Stomach (tissue), 9 donors: ENCODE results near the gene EML4. TPM values are rescaled to one million over a fixed set of nuclear protein-coding genes. Genes with fewer than 3 reads are reported as not detected.
"Not testable (repeated sequence)": the region's sequence is repeated elsewhere in the genome, so short reads cannot be mapped to it uniquely, and the experiment has no call there.

ENCODE experiments used
- DNase-seq, 2 donors: peaks; one replicate each; pipeline versions ENCODE4 v3.0.0 to v3.0.0-alpha.2; 2013 to 2019
- H3K27ac ChIP-seq, 5 donors: fragments of 200-600 bp in 4 of 5; sonication (generic) in 4 of 5; one replicate each; pipeline ENCODE4 v1.5.1; 2013 to 2019; ENCODE audit warnings: mild to moderate bottlenecking in 1 of 5, moderate library complexity in 1 of 5
- H3K27me3 ChIP-seq, 3 donors: fragments of 200-600 bp; sonication (generic); one replicate each; pipeline ENCODE4 v1.5.1; 2017 to 2019; ENCODE audit warnings: mixed run types in 1 of 3
- H3K36me3 ChIP-seq, 4 donors: fragments of 200-600 bp; sonication (generic); 1 replicate in 3 of 4; 2 replicates in 1 of 4; pipeline ENCODE4 v1.5.1; 2016 to 2019
- H3K4me1 ChIP-seq, 4 donors: fragments of 200-600 bp; sonication (generic); one replicate each; pipeline ENCODE4 v1.5.1; 2016 to 2019
- H3K4me3 ChIP-seq, 4 donors: fragments of 200-600 bp; sonication (generic) in 3 of 4; one replicate each; pipeline ENCODE4 v1.5.1; 2016 to 2019; ENCODE audit warnings: mild to moderate bottlenecking in 1 of 4
- H3K9me3 ChIP-seq, 4 donors: fragments of 200-600 bp; sonication (generic); one replicate each; pipeline ENCODE4 v1.5.1; 2016 to 2019
- CTCF ChIP-seq, 7 experiments: fragments of 450-650 bp in 4 of 7; fragments of 200-600 bp in 3 of 7; sonication (generic) in 3 of 7; IDR thresholded peaks; one replicate each; pipeline ENCODE4 v1.5.1; 2016 to 2019; ENCODE audit warnings: antibody characterized with exemption in 7 of 7, control low read depth in 2 of 7, mild to moderate bottlenecking in 1 of 7
- EP300 ChIP-seq: sonication (generic); formaldehyde crosslinking; IDR thresholded peaks from one replicate; pipeline ENCODE4 v1.6.1; 2017; ENCODE audit warnings: antibody characterized with exemption
- POLR2A ChIP-seq, 4 donors: fragments of 450-650 bp; IDR thresholded peaks; one replicate each; pipeline ENCODE4 v1.6.1; 2016; ENCODE audit warnings: antibody characterized with exemption in 4 of 4, control low read depth in 2 of 4, mild to moderate bottlenecking in 1 of 4, moderate library complexity in 1 of 4
- POLR2AphosphoS5 ChIP-seq, 3 donors: sonication (generic); formaldehyde crosslinking; IDR thresholded peaks; one replicate each; pipeline ENCODE4 v1.6.1; 2016; ENCODE audit warnings: antibody characterized with exemption in 3 of 3
- WGBS, 5 donors: extraction: QIAGEN DNeasy Blood & Tissue Kit in 3 of 5; methylation state at CpG; one replicate each; pipeline versions ENCODE4 v1.1.5 to v1.1.7; 2013 to 2018; 5-methylcytosine and 5-hydroxymethylcytosine counted together
- intact Hi-C: fragments of 100-400 bp; cut with DNase I; formaldehyde crosslinking; loops from one replicate; pipeline ENCODE4 v1.15.1; 2023; ENCODE audit warnings: low total_unique reads
- polyA plus RNA-seq, 3 donors: library from polyadenylated mRNA; stranded (reverse); fragments of 200-250 nt; gene quantifications; one replicate each; pipeline ENCODE4 v1.2.3, GENCODE V29; 2013
- total RNA-seq, 5 donors: library from RNA; depleted of rRNA; stranded (reverse); fragments of >200 nt; gene quantifications; one replicate each; pipeline versions ENCODE4 v1.1.0 to v1.2.3, GENCODE V29; 2014 to 2016
- donor health status: healthy with polysubstance abuse.
- donor health status: Bipolar disorder and iron deficiency.
- donor health status: healthy.

EML4 gene
- total and polyA plus RNA-seq, 8 donors = 10.2 to 292 (median 28.6) TPM

GRCh38 chr2:42172566-42172965 lies 3.4 kb downstream of the EML4 start:
- no peak for DNase-seq
- Histone ChIP-seq H3K36me3 (no peaks in the 10 kb centered on the region), H3K4me3 (no peak overlapping the region), H3K4me1 (peaks cover 19 to 50% (median 38%) of the 10 kb centered on the region in 4 donors), H3K27me3 (no peaks in the 10 kb centered on the region), H3K27ac (peak overlapping the region in 3 of 5 donors; percentile 89 to 95 (median 90)), H3K9me3 (no peaks in the 10 kb centered on the region)
- 14 to 47% (median 33%) methylated on average over 1 of the region's 1 CpG for WGBS, 5 donors
- intact Hi-C loops = no loop called here
- no peak for TF ChIP-seq CTCF (IDR thresholded peaks at IDR 0.05)
- TF ChIP-seq EP300 = no peak
- TF ChIP-seq POLR2A (IDR thresholded peaks at IDR 0.05) = no peak
- TF ChIP-seq POLR2AphosphoS5 (IDR thresholded peaks at IDR 0.05) = no peak

DNA sequence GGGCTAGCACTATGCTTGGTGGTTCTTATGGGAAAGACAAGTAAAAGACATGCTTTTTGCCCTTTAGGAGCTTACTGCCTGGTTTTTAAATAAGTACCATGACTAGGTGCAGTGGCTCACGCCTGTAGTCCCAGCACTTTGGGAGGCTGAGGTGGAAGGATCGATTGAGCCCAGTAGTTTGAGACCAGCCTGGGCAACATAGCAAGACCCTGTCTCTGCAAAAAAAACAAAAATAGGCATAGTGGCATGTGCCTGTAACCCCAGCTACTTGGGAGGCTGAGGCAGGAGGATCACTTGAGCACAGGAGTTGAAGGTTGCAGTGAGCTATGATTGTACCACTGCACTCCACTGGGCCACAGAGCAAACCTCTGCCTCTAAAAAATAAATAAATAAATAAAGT lies 4.3 kb downstream of the EML4 start:
- H3K9me3 ChIP-seq, H3K27ac ChIP-seq, DNase-seq, intact Hi-C loops, H3K27me3 ChIP-seq, H3K36me3 ChIP-seq, H3K4me3 ChIP-seq: not testable (repeated sequence)
- 92 to 98% (median 97%) methylated on average over 2 of the region's 2 CpGs for WGBS, 5 donors
- H3K4me1 ChIP-seq = peaks cover 19 to 54% (median 39%) of the 10 kb centered on the region in 4 donors

DNA sequence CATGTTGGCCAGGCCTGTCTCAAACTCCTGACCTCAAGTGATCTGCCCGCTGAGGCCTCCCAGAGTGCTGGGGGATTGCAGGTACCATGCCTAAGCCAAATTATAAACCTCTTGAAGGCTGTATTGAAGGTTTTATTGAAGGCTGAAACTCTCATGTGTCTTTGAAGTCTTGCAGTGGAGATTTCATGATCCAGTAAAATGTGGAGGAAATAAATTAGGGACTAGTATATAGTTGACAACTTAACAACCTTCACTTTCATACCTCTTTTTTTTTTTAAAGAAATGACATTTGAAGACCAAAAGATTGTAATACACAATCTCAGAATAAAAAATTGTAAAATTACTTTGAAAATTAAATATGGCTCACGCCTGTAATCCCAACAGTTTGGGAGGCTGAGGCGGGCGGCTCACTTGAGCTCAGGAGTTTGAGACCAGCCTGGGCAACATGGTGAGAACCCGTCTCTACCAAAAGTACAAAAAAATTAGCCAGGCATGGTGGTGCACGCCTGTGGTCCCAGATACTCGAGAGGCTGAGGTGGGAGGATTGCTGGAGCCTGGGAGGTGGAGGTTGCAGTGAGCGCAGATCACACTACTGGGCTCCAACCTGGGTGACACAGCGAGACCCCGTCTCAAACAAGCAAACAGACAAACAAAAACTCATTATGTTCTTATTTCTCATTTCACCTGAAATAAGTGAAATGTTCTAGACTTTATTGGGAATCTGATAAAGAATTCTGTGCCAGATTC lies 8.0 kb downstream of the EML4 start:
- no peak for TF ChIP-seq POLR2AphosphoS5 (IDR thresholded peaks at IDR 0.05)
- no peak for TF ChIP-seq CTCF (IDR thresholded peaks at IDR 0.05)
- no peak for TF ChIP-seq EP300
- TF ChIP-seq POLR2A (IDR thresholded peaks at IDR 0.05) = no peak
- intact Hi-C loops = no loop called here
- DNase-seq = no peak
- no peaks in the 10 kb centered on the region for H3K27me3 ChIP-seq
- H3K27ac ChIP-seq = no peak overlapping the region
- peaks cover 0 to 5% (median 2%) of the 10 kb centered on the region in 4 donors for H3K36me3 ChIP-seq
- H3K9me3 ChIP-seq = no peaks in the 10 kb centered on the region
- peaks cover 6 to 53% (median 21%) of the 10 kb centered on the region in 4 donors for H3K4me1 ChIP-seq
- no peak overlapping the region for H3K4me3 ChIP-seq
- WGBS, 5 donors = 96 to 98% (median 98%) methylated on average over 10 of the region's 10 CpGs

DNA sequence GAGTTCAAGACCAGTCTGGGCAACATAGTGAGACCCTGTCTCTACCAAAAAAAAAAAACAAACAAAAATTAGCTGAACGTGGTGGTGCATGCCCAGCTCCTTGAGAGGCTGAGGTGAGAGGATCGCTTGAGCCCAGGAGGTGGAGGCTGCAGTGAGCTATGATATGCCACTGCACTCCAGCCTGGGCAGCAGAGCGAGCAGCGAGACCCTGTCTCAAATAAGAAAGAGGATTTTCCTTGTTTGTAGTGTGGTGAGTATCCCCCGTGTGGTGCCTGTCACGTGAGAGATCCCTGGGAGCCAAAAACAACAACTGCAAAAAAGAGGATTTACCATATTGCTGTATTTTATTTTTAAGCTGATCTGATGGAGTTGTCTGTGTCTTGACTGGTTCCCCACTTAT lies 9.2 kb downstream of the EML4 start:
- peaks cover 0 to 5% (median 2%) of the 10 kb centered on the region in 4 donors for H3K36me3 ChIP-seq
- no peak for DNase-seq
- H3K9me3 ChIP-seq = no peaks in the 10 kb centered on the region
- intact Hi-C loops = no loop called here
- no peak overlapping the region for H3K27ac ChIP-seq
- H3K4me1 ChIP-seq = peaks cover 5 to 53% (median 22%) of the 10 kb centered on the region in 4 donors
- WGBS, 5 donors = 84 to 92% (median 88%) methylated on average over 6 of the region's 6 CpGs
- H3K27me3 ChIP-seq = no peaks in the 10 kb centered on the region
- TF ChIP-seq POLR2AphosphoS5 (IDR thresholded peaks at IDR 0.05) = no peak
- TF ChIP-seq POLR2A (IDR thresholded peaks at IDR 0.05) = no peak
- TF ChIP-seq CTCF (IDR thresholded peaks at IDR 0.05) = no peak
- no peak for TF ChIP-seq EP300
- H3K4me3 ChIP-seq = no peak overlapping the region

- Histone ChIP-seq H3K9me3 (no peaks in the 10 kb centered on the region), H3K27me3 (no peaks in the 10 kb centered on the region), H3K4me3 (no peak overlapping the region), H3K4me1 (peaks cover 7 to 60% (median 29%) of the 10 kb centered on the region in 4 donors), H3K36me3 (peaks cover 0 to 5% (median 2%) of the 10 kb centered on the region in 4 donors), H3K27ac (no peak overlapping the region)
- DNase-seq = no peak
- TF ChIP-seq EP300 (no peak), POLR2AphosphoS5 (IDR thresholded peaks at IDR 0.05) (no peak), CTCF (IDR thresholded peaks at IDR 0.05) (no peak), POLR2A (IDR thresholded peaks at IDR 0.05) (no peak)
- intact Hi-C loops = no loop called here
These were observed 11.1 kb downstream of the EML4 start for GRCh38 chr2:42180300-42180699.
